ENCODE data around the gene PHF20.
"Not testable (repeated sequence)": the region's sequence is repeated elsewhere in the genome, so short reads cannot be mapped to it uniquely, and the experiment has no call there.

Gene PHF20

GRCh38 chr20:35750611-35751010 lies 21.2 kb upstream of the PHF20 start:
- Mint-ChIP-seq H3K9me3 (peaks cover 10% of the 10 kb centered on the region), H3K36me3 (ENCODE audit: low read depth) (no peaks in the 10 kb centered on the region), H3K4me3 (no peak overlapping the region), H3K4me1 (no peaks in the 10 kb centered on the region), H3K27ac (no peak overlapping the region), H3K27me3 (ENCODE audit: low read depth, poor library complexity) (peaks cover 35% of the 10 kb centered on the region)
- TF ChIP-seq CTCF (IDR thresholded peaks at IDR 0.05): no peak
- no peak for DNase-seq

DNA sequence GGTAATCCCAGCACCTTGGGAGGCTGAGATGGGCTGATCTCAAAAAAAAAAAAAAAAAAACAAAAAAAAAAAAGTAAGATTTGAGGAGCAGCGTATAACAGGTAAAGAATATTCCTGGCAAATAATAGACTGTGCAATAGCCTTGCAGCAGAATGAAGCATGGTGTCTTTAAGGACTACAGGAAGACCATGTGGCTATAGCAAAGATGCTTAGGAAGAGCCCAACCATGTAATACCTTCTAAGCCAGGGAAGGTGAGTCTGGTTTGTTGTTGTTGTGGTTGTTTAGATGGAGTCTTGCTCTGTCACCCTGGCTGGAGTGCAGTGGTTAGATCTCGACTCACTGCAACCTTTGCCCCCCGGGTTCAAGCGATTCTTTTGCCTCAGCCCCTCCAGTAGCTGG lies 15.4 kb upstream of the PHF20 start:
- Mint-ChIP-seq H3K27ac (no peak overlapping the region), H3K36me3 (ENCODE audit: low read depth) (no peaks in the 10 kb centered on the region), H3K9me3 (peaks cover 7% of the 10 kb centered on the region), H3K4me1 (no peaks in the 10 kb centered on the region), H3K27me3 (ENCODE audit: low read depth, poor library complexity) (peaks cover 29% of the 10 kb centered on the region), H3K4me3 (no peak overlapping the region)
- DNase-seq: no peak
- TF ChIP-seq CTCF (IDR thresholded peaks at IDR 0.05): no peak

DNA sequence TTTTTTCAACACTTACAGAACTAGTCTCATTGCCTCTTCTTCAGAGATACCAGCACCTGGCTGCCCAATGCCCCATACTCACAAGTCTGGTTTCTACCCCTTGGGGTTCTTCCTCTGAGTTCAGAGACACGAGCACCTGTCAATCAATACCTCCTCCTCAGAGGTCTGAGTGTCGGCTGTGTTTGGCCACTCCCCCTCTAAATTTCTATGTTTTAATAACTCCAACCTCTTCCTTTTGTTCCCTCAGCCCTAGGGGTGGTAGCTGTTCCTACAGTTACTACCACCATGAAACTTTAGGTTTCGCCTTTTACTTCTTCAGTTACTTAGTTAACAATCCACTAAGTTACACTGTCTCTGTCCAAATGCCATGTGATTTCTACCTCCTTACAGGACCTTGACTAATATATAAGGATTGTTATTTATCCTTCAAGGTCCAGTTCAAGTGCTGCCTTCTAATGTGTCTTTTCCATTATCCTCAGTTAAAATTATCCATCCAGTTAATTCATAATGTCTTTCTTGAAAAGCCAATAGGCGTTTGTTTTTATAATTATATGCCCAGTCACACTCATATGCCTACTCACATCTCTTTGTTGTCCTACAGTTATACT lies 14.6 kb upstream of the PHF20 start:
- Mint-ChIP-seq H3K27ac (no peak overlapping the region), H3K4me3 (no peak overlapping the region), H3K9me3 (peaks cover 7% of the 10 kb centered on the region), H3K27me3 (ENCODE audit: low read depth, poor library complexity) (peaks cover 26% of the 10 kb centered on the region), H3K4me1 (no peaks in the 10 kb centered on the region), H3K36me3 (ENCODE audit: low read depth) (no peaks in the 10 kb centered on the region)
- TF ChIP-seq CTCF (IDR thresholded peaks at IDR 0.05): no peak
- DNase-seq: no peak

DNA sequence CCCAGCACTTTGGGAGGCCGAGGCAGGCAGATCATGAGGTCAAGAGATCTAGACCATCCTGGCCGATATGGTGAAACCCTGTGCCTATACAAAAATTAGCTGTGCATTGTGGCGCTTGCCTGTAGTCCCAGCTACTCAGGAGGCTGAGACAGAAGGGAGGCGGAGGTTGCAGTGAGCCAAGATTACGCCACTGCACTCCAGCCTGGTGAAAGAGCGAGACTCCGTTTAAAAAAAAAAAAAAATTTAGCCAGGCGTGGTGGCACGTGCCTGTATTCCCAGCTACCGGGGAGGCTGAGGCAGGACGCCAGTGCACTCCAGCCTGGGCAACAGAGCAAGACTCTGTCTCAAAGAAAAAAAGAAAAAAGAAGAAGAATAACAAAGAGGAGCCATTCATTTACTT lies 10.3 kb upstream of the PHF20 start:
- not testable (repeated sequence) for H3K27me3 Mint-ChIP-seq (ENCODE audit: low read depth, poor library complexity); H3K4me1 Mint-ChIP-seq; H3K4me3 Mint-ChIP-seq; H3K27ac Mint-ChIP-seq; H3K36me3 Mint-ChIP-seq (ENCODE audit: low read depth); DNase-seq; H3K9me3 Mint-ChIP-seq

- H3K27ac Mint-ChIP-seq: peak overlapping the region; percentile 66
- no peak overlapping the region for H3K4me3 Mint-ChIP-seq
- H3K27me3 Mint-ChIP-seq (ENCODE audit: low read depth, poor library complexity): peaks cover 5% of the 10 kb centered on the region
- no peaks in the 10 kb centered on the region for H3K9me3 Mint-ChIP-seq
- H3K4me1 Mint-ChIP-seq: no peaks in the 10 kb centered on the region
- TF ChIP-seq CTCF (IDR thresholded peaks at IDR 0.05): no peak
- no peaks in the 10 kb centered on the region for H3K36me3 Mint-ChIP-seq (ENCODE audit: low read depth)
- DNase-seq: no peak
Observed at GRCh38 chr20:35762461-35762860, 9.4 kb upstream of the PHF20 start.

- not testable (repeated sequence) for H3K4me3 Mint-ChIP-seq; H3K27ac Mint-ChIP-seq; H3K36me3 Mint-ChIP-seq (ENCODE audit: low read depth); H3K27me3 Mint-ChIP-seq (ENCODE audit: low read depth, poor library complexity); DNase-seq; H3K9me3 Mint-ChIP-seq
- H3K4me1 Mint-ChIP-seq: peaks cover 18% of the 10 kb centered on the region
Observed at GRCh38 chr20:35764936-35765335, 6.9 kb upstream of the PHF20 start.

GRCh38 chr20:35766843-35767242 lies 5.0 kb upstream of the PHF20 start:
- DNase-seq: no peak
- no peak overlapping the region for H3K27ac Mint-ChIP-seq
- peaks cover 18% of the 10 kb centered on the region for H3K4me1 Mint-ChIP-seq
- no peak for TF ChIP-seq CTCF (IDR thresholded peaks at IDR 0.05)
- H3K27me3 Mint-ChIP-seq (ENCODE audit: low read depth, poor library complexity): peaks cover 7% of the 10 kb centered on the region
- no peaks in the 10 kb centered on the region for H3K36me3 Mint-ChIP-seq (ENCODE audit: low read depth)
- peaks cover 9% of the 10 kb centered on the region for H3K9me3 Mint-ChIP-seq
- H3K4me3 Mint-ChIP-seq: no peak overlapping the region

All from nephron progenitor cell (in vitro differentiated cells).